ENCODE results near the gene TRDMT1. TPM values are rescaled to one million over a fixed set of nuclear protein-coding genes. Genes with fewer than 3 reads are reported as not detected.

The TRDMT1 gene
- total and polyA plus RNA-seq, 12 donors = 2.0 to 6.3 (median 3.7) TPM

- peaks cover 0 to 12% (median 0%) of the 10 kb centered on the region in 11 donors for H3K9me3 ChIP-seq
- no peaks in the 10 kb centered on the region for H3K36me3 ChIP-seq
- WGBS, 2 donors = 80 to 100% methylated on average over 1 of the region's 1 CpG
- no peaks in the 10 kb centered on the region for H3K27me3 ChIP-seq
- no peak for ATAC-seq
- DNase-seq = no peak
- no peak for TF ChIP-seq CTCF (IDR thresholded peaks at IDR 0.05)
- H3K27ac ChIP-seq = no peak overlapping the region
- intact Hi-C loops (cut with DNase I) = no loop called here
- no peaks in the 10 kb centered on the region for H3K4me1 ChIP-seq
- no peak overlapping the region for H3K4me3 ChIP-seq
These were observed 45.7 kb upstream of the TRDMT1 start for GRCh38 chr10:17247210-17247609.

GRCh38 chr10:17244700-17245365 lies 43.4 kb upstream of the TRDMT1 start:
- peaks cover 0 to 25% (median 0%) of the 10 kb centered on the region in 11 donors for H3K9me3 ChIP-seq
- DNase-seq (no peak), ATAC-seq (no peak)
- intact Hi-C loops (cut with DNase I) = loop anchor here in 1 of 10 donors (5.0 kb wide), 1 partner anchor 388 kb away; no protein-coding TSS in a partner anchor
- H3K27me3 ChIP-seq = no peaks in the 10 kb centered on the region
- H3K27ac ChIP-seq = no peak overlapping the region
- no peak for TF ChIP-seq CTCF (IDR thresholded peaks at IDR 0.05)
- H3K4me1 ChIP-seq = no peaks in the 10 kb centered on the region
- no peaks in the 10 kb centered on the region for H3K36me3 ChIP-seq
- H3K4me3 ChIP-seq = no peak overlapping the region

GRCh38 chr10:17241611-17242333 lies 40.3 kb upstream of the TRDMT1 start:
- Histone ChIP-seq H3K27me3 (no peaks in the 10 kb centered on the region), H3K4me1 (peaks cover 0 to 8% (median 3%) of the 10 kb centered on the region in 9 donors), H3K9me3 (peaks cover 0 to 15% (median 0%) of the 10 kb centered on the region in 11 donors), H3K36me3 (peaks cover 0 to 20% (median 11%) of the 10 kb centered on the region in 9 donors), H3K4me3 (no peak overlapping the region), H3K27ac (no peak overlapping the region)
- WGBS, 2 donors = 89 to 93% methylated on average over 5 of the region's 5 CpGs
- no peak for TF ChIP-seq CTCF (IDR thresholded peaks at IDR 0.05)
- ATAC-seq = no peak
- DNase-seq = no peak
- intact Hi-C loops (cut with DNase I) = loop anchor here in 1 of 10 donors (5.0 kb wide), 1 partner anchor 384 kb away; no protein-coding TSS in a partner anchor

GRCh38 chr10:17240616-17241015 lies 39.1 kb upstream of the TRDMT1 start:
- WGBS, 2 donors = 91 to 93% methylated on average over 4 of the region's 4 CpGs
- peaks cover 0 to 31% (median 15%) of the 10 kb centered on the region in 9 donors for H3K36me3 ChIP-seq
- ATAC-seq (no peak), DNase-seq (no peak)
- no peaks in the 10 kb centered on the region for H3K27me3 ChIP-seq
- TF ChIP-seq CTCF (IDR thresholded peaks at IDR 0.05) = no peak
- H3K27ac ChIP-seq = no peak overlapping the region
- H3K4me3 ChIP-seq = no peak overlapping the region
- intact Hi-C loops (cut with DNase I) = loop anchor here in 1 of 10 donors (5.0 kb wide), 1 partner anchor 383 kb away; no protein-coding TSS in a partner anchor
- peaks cover 0 to 15% (median 0%) of the 10 kb centered on the region in 11 donors for H3K9me3 ChIP-seq
- peaks cover 0 to 20% (median 14%) of the 10 kb centered on the region in 9 donors for H3K4me1 ChIP-seq

All from heart right ventricle (tissue), 16 donors.